ENCODE results near the gene RGS11.

RGS11 gene

GRCh38 chr16:317583-317982, 41.8 kb upstream of the RGS11 start:
- TF ChIP-seq CTCF (IDR thresholded peaks at IDR 0.05; ENCODE audit: extremely low read depth, missing control alignments) = no peak
- DNase-seq (ENCODE audit: low spot score) = no peak

GRCh38 chr16:316741-317464, 41.2 kb upstream of the RGS11 start:
- no peak for TF ChIP-seq CTCF (IDR thresholded peaks at IDR 0.05; ENCODE audit: extremely low read depth, missing control alignments)
- no peak for DNase-seq (ENCODE audit: low spot score)

- TF ChIP-seq CTCF (IDR thresholded peaks at IDR 0.05; ENCODE audit: extremely low read depth, missing control alignments) = no peak
These were observed 39.1 kb upstream of the RGS11 start for GRCh38 chr16:314795-315299.

GRCh38 chr16:314351-314750, 38.6 kb upstream of the RGS11 start:
- DNase-seq (ENCODE audit: low spot score) = no peak
- TF ChIP-seq CTCF (IDR thresholded peaks at IDR 0.05; ENCODE audit: extremely low read depth, missing control alignments) = no peak

More at GRCh38 chr16:314795-315299, 39.1 kb upstream of the RGS11 start:
- no peak for DNase-seq (ENCODE audit: low spot score)

GRCh38 chr16:311725-312124, 36.0 kb upstream of the RGS11 start:
- no peak for TF ChIP-seq CTCF (IDR thresholded peaks at IDR 0.05; ENCODE audit: extremely low read depth, missing control alignments)
- no peak for DNase-seq (ENCODE audit: low spot score)

- no peak for TF ChIP-seq CTCF (IDR thresholded peaks at IDR 0.05; ENCODE audit: extremely low read depth, missing control alignments)
- no peak for DNase-seq (ENCODE audit: low spot score)
These were observed 33.7 kb upstream of the RGS11 start for GRCh38 chr16:309476-309875.

GRCh38 chr16:307691-308312, 32.1 kb upstream of the RGS11 start:
- no peak for DNase-seq (ENCODE audit: low spot score)
- no peak for TF ChIP-seq CTCF (IDR thresholded peaks at IDR 0.05; ENCODE audit: extremely low read depth, missing control alignments)

Measured in GM20000 (cell line).